HepG2 (cell line): Measurements from ENCODE around the gene ERCC6. TPM values are rescaled to one million over a fixed set of nuclear protein-coding genes. Genes with fewer than 3 reads are reported as not detected.
A peak's percentile ranks its signal among the peaks of the same experiment; 100 is the strongest.

ENCODE experiments used
- ARNT2 ChIP-seq: sonication (generic); formaldehyde crosslinking; IDR thresholded peaks from 2 replicates; pipeline ENCODE4 v1.8.0; 2022; ENCODE audit warnings: mild to moderate bottlenecking, low read depth, missing genetic modification reagents, moderate library complexity
- ARNTL ChIP-seq: sonication (generic); formaldehyde crosslinking; IDR thresholded peaks from 2 replicates; pipeline ENCODE4 v1.4.0; 2020; ENCODE audit warnings: mild to moderate bottlenecking, missing genetic modification reagents
- CBFB ChIP-seq: sonication (generic); formaldehyde crosslinking; IDR thresholded peaks from 2 replicates; pipeline ENCODE4 v1.4.0; 2020; ENCODE audit warnings: missing genetic modification reagents
- CERS6 ChIP-seq: sonication (generic); formaldehyde crosslinking; IDR thresholded peaks from 2 replicates; pipeline ENCODE4 v1.5.0; 2020; ENCODE audit warnings: missing genetic modification reagents
- JUNB ChIP-seq: sonication (generic); formaldehyde crosslinking; IDR thresholded peaks from 2 replicates; pipeline ENCODE4 v1.8.0; 2022; ENCODE audit warnings: missing genetic modification reagents, mild to moderate bottlenecking, borderline replicate concordance
- KLF15 ChIP-seq: sonication (generic); formaldehyde crosslinking; IDR thresholded peaks from 2 replicates; pipeline ENCODE4 v1.8.1; 2023; ENCODE audit warnings: borderline replicate concordance, mild to moderate bottlenecking, inconsistent platforms, missing genetic modification reagents, mixed read lengths
- NFIB ChIP-seq: sonication (generic); formaldehyde crosslinking; IDR thresholded peaks from 2 replicates; pipeline ENCODE4 v1.9.0; 2021; ENCODE audit warnings: missing genetic modification reagents, mild to moderate bottlenecking, borderline replicate concordance
- PHF8 ChIP-seq: sonication (generic); formaldehyde crosslinking; IDR thresholded peaks from 2 replicates; pipeline ENCODE4 v1.5.0; 2020; ENCODE audit warnings: missing genetic modification reagents
- PRDM15 ChIP-seq: sonication (generic); formaldehyde crosslinking; IDR thresholded peaks from 2 replicates; pipeline ENCODE4 v1.4.0; 2020; ENCODE audit warnings: missing genetic modification reagents
- RFX5 ChIP-seq: IDR thresholded peaks from 2 replicates; pipeline ENCODE4 v1.6.1; 2011; ENCODE audit warnings: low read depth, low read length, improper control_type of control experiment
- RNF2 ChIP-seq: fragments of 450-650 bp; conservative IDR thresholded peaks from 2 replicates; pipeline ENCODE4 v1.6.1; 2016; ENCODE audit warnings: low read depth
- SMARCC2 ChIP-seq: fragments of 450-650 bp; IDR thresholded peaks from 2 replicates; pipeline ENCODE4 v1.6.1; 2017; ENCODE audit warnings: antibody characterized with exemption, mild to moderate bottlenecking
- TBX2 ChIP-seq: sonication (generic); formaldehyde crosslinking; IDR thresholded peaks from 2 replicates; pipeline ENCODE4 v1.5.0; 2020; ENCODE audit warnings: missing genetic modification reagents, mild to moderate bottlenecking, borderline replicate concordance
- WIZ ChIP-seq: sonication (generic); formaldehyde crosslinking; IDR thresholded peaks from 2 replicates; pipeline ENCODE4 v1.5.1; 2020; ENCODE audit warnings: mild to moderate bottlenecking, missing genetic modification reagents
- ZFP36L2 ChIP-seq: sonication (generic); formaldehyde crosslinking; IDR thresholded peaks from 2 replicates; pipeline ENCODE4 v1.4.0; 2020; ENCODE audit warnings: missing genetic modification reagents
- ZNF235 ChIP-seq: sonication (generic); formaldehyde crosslinking; IDR thresholded peaks from 2 replicates; pipeline ENCODE4 v1.8.1; 2023; ENCODE audit warnings: mild to moderate bottlenecking, missing genetic modification reagents, borderline replicate concordance
- ZNF260 ChIP-seq: sonication (generic); formaldehyde crosslinking; IDR thresholded peaks from 2 replicates; pipeline ENCODE4 v1.4.0; 2020; ENCODE audit warnings: missing genetic modification reagents, low read depth, mild to moderate bottlenecking, borderline replicate concordance
- ZNF275 ChIP-seq: sonication (generic); formaldehyde crosslinking; IDR thresholded peaks from 2 replicates; pipeline ENCODE4 v1.8.0; 2022; ENCODE audit warnings: missing genetic modification reagents, mild to moderate bottlenecking, inconsistent platforms, borderline replicate concordance
- ZNF441 ChIP-seq: sonication (generic); formaldehyde crosslinking; IDR thresholded peaks from 2 replicates; pipeline ENCODE4 v1.7.0; 2021; ENCODE audit warnings: missing genetic modification reagents, borderline replicate concordance
- ZNF710 ChIP-seq: sonication (generic); formaldehyde crosslinking; IDR thresholded peaks from 2 replicates; pipeline ENCODE4 v1.5.0; 2020; ENCODE audit warnings: mild to moderate bottlenecking, missing genetic modification reagents, borderline replicate concordance
- ZSCAN30 ChIP-seq: sonication (generic); formaldehyde crosslinking; IDR thresholded peaks from 2 replicates; pipeline ENCODE4 v1.5.0; 2020; ENCODE audit warnings: mild to moderate bottlenecking, missing genetic modification reagents
- polyA plus RNA-seq, 8 experiments: library from polyadenylated mRNA; depleted of rRNA in 3 of 8; stranded (reverse) in 7 of 8; unstranded in 1 of 8; fragments of >200 nt; fragmentation: Illumina TruSeq in 4 of 8; extraction: Trizol in 4 of 8; gene quantifications; 2 replicates each; pipeline versions ENCODE4 v1.2.1 to v1.2.3, GENCODE V29; 2011 to 2016; ENCODE audit warnings: low read depth in 4 of 8, missing spikeins in 1 of 8, mixed read lengths in 1 of 8; ENCODE audit not compliant: insufficient read depth in 1 of 8
- total RNA-seq, 5 experiments: library from RNA; depleted of rRNA; stranded (reverse); fragments of >200 nt; fragmentation: Illumina TruSeq; extraction: Trizol; gene quantifications; 2 replicates each; pipeline ENCODE4 v1.2.3, GENCODE V29; 2016; ENCODE audit warnings: low read depth in 1 of 5

The ERCC6 gene
- total and polyA plus RNA-seq, 2 of the 13 experiments (the other 11 are each of a cell fraction or from before 2014, with no cell fraction given): 5.1 to 9.8 TPM

- TF ChIP-seq PRDM15 (CRISPR knock-in tag) (peak; percentile 24; the same call in 1 of the 2 replicates), ZNF275 (CRISPR knock-in tag) (peak; percentile 81), ZNF441 (no peak; the same call in 1 of the 2 replicates), ZNF710 (CRISPR knock-in tag) (peak; percentile 80; the same call in 1 of the 2 replicates), ZSCAN30 (CRISPR knock-in tag) (no peak), ARNTL (peak; percentile 84), NFIB (CRISPR knock-in tag) (no peak), KLF15 (CRISPR knock-in tag) (no peak; the same call in 1 of the 2 replicates), RFX5 (no peak), JUNB (no peak), PHF8 (peak; percentile 97), CERS6 (no peak), TBX2 (CRISPR knock-in tag) (peak; percentile 84), ZFP36L2 (CRISPR knock-in tag) (no peak), ZNF235 (CRISPR knock-in tag) (peak; percentile 55; the same call in 1 of the 2 replicates), ZNF260 (no peak), ARNT2 (CRISPR knock-in tag) (peak; percentile 50; the same call in 1 of the 2 replicates), WIZ (CRISPR knock-in tag) (peak; percentile 75), SMARCC2 (no peak), RNF2 (no peak), CBFB (no peak; the same call in 1 of the 2 replicates)
These were observed at the start of gene ERCC6 (continued) for GRCh38 chr10:49538381-49539319.
